Right atrium auricular region (tissue), 2 donors: ENCODE results near the gene ITGB3. TPM values are rescaled to one million over a fixed set of nuclear protein-coding genes. Genes with fewer than 3 reads are reported as not detected.

Experiments
- DNase-seq: peaks from one replicate; pipeline ENCODE4 v3.0.0-alpha.2; 2019; ENCODE audit warnings: low spot score
- H3K27ac ChIP-seq, 2 donors: fragments of 200-600 bp; sonication (generic); 1 replicate in 1 of 2; 2 replicates in 1 of 2; pipeline ENCODE4 v1.5.1; 2016 to 2019
- H3K27me3 ChIP-seq, 2 donors: fragments of 200-600 bp; sonication (generic); one replicate each; pipeline versions ENCODE4 v1.5.1 to v1.6.0; 2017 to 2019
- H3K36me3 ChIP-seq: fragments of 200-600 bp; sonication (generic); one replicate; pipeline ENCODE4 v1.5.1; 2016
- H3K4me1 ChIP-seq, 2 donors: fragments of 200-600 bp; sonication (generic); one replicate each; pipeline versions ENCODE4 v1.5.1 to v1.6.0; 2017 to 2019
- H3K4me3 ChIP-seq, 2 donors: fragments of 200-600 bp; sonication (generic); 1 replicate in 1 of 2; 2 replicates in 1 of 2; pipeline ENCODE4 v1.5.1; 2017 to 2019; ENCODE audit warnings: mild to moderate bottlenecking in 1 of 2, moderate library complexity in 1 of 2
- H3K9me3 ChIP-seq, 2 donors: fragments of 200-600 bp; sonication (generic); one replicate each; pipeline ENCODE4 v1.5.1; 2019
- CTCF ChIP-seq, 2 donors: fragments of 200-600 bp; sonication (generic); IDR thresholded peaks; one replicate each; pipeline ENCODE4 v1.5.1; 2019; ENCODE audit warnings: antibody characterized with exemption in 2 of 2
- total RNA-seq, 2 donors: library from RNA; depleted of rRNA; stranded (reverse); fragments of >200 nt; gene quantifications; one replicate each; pipeline ENCODE4 v1.1.0, GENCODE V29; 2016

Gene ITGB3
- total RNA-seq, 2 donors from 2014 or later: 3.0 to 13.6 TPM

DNA sequence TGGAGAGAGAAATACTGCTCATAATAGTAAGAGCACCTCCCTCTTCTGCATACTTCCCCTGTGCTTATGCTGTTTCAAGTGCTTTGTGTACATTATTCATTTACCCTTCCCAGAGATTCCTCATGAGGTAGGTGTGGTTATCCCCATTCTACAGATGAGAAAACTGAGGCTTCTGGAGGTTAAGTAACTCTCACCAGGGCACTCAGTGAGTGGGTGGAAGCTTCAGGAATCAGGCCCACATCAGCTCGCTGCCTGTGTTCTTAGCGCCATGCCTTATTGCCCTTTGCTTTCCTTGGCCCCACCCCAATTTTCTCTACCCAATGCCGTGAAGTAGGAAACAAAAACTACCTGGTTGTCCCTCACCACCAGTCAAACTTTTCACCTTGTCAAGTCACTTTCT, 18.1 kb upstream of the ITGB3 start:
- no peaks in the 10 kb centered on the region for H3K27me3 ChIP-seq
- no peak for TF ChIP-seq CTCF (IDR thresholded peaks at IDR 0.05)
- peaks cover 0 to 16% of the 10 kb centered on the region in 2 donors for H3K4me1 ChIP-seq
- H3K4me3 ChIP-seq: no peak overlapping the region
- H3K9me3 ChIP-seq: no peaks in the 10 kb centered on the region
- peaks cover 19% of the 10 kb centered on the region for H3K36me3 ChIP-seq
- no peak for DNase-seq
- no peak overlapping the region for H3K27ac ChIP-seq

DNA sequence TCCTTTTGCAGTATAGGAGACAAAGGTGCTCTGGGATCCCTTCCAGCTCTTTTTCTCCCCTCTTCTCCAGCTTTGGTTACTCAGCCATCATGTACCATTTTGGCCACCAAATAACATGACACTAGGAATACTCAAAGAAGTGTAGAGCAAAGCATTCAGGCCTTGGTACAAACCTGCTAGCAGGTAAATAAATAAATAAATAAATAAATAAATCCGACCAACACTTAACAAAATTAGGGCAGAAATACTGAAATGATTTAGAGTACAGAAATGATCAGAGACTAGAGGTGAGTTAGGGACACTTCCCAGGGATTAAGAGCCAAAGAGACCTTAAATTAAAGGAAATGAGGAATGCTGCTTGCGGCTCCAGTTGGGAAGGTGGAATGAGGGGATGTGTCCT, 17.7 kb upstream of the ITGB3 start:
- Histone ChIP-seq H3K9me3 (no peaks in the 10 kb centered on the region), H3K36me3 (peaks cover 19% of the 10 kb centered on the region), H3K27ac (no peak overlapping the region), H3K27me3 (no peaks in the 10 kb centered on the region), H3K4me3 (no peak overlapping the region), H3K4me1 (peaks cover 0 to 20% of the 10 kb centered on the region in 2 donors)
- TF ChIP-seq CTCF (IDR thresholded peaks at IDR 0.05): no peak
- DNase-seq: no peak

DNA sequence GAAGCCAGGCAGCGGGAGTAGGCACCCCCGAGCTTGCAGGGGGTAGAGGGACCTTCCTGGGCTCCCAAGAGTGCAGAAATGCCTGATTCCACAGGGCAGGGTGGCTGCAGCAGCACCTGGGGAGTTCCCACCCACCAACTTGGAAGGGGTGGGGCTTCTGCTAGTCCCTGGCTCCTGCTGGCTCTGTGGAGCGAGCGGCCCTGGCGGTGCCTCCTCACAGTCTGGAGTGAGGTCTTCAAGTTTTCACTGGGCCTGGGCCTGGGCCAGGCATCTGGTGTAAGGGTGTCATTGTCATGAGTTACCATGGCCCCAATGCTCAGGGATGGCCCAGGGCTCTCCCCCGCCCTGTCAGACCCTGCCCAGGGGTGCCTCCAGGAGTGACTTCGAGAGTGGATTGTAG, 15.8 kb upstream of the ITGB3 start:
- TF ChIP-seq CTCF (IDR thresholded peaks at IDR 0.05): no peak
- Histone ChIP-seq H3K27ac (no peak overlapping the region), H3K9me3 (no peaks in the 10 kb centered on the region), H3K36me3 (peaks cover 25% of the 10 kb centered on the region), H3K27me3 (no peaks in the 10 kb centered on the region), H3K4me3 (no peak overlapping the region), H3K4me1 (peaks cover 0 to 20% of the 10 kb centered on the region in 2 donors)
- no peak for DNase-seq

GRCh38 chr17:47238321-47239010, 15.2 kb upstream of the ITGB3 start:
- TF ChIP-seq CTCF (IDR thresholded peaks at IDR 0.05): no peak
- Histone ChIP-seq H3K36me3 (peaks cover 25% of the 10 kb centered on the region), H3K4me3 (no peak overlapping the region), H3K4me1 (peaks cover 0 to 20% of the 10 kb centered on the region in 2 donors), H3K27me3 (no peaks in the 10 kb centered on the region), H3K27ac (peak overlapping the region in 1 of 2 donors; percentile 88), H3K9me3 (no peaks in the 10 kb centered on the region)
- no peak for DNase-seq

DNA sequence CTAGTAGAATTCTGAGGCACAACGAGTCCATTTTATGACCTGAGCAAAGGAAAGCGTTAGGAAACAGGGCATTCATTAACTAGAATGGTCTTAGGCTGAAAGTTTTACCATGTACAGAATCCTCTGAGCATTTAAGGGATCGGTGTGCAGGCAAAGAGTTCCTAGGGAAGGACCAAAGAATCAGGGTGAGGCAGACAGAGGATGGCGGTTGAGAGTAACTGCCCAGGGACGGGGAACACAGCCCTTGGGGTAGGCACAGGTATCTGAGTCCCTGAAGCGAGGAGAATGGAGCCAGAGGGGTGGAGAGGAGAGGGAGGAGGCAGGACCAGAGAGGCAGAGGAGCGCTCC, 14.0 kb upstream of the ITGB3 start:
- Histone ChIP-seq H3K4me1 (peaks cover 0 to 20% of the 10 kb centered on the region in 2 donors), H3K27ac (peak overlapping the region; percentile 74 to 88), H3K27me3 (no peaks in the 10 kb centered on the region), H3K4me3 (no peak overlapping the region), H3K36me3 (peaks cover 23% of the 10 kb centered on the region), H3K9me3 (no peaks in the 10 kb centered on the region)
- DNase-seq: no peak
- TF ChIP-seq CTCF (IDR thresholded peaks at IDR 0.05): no peak
